B cell (primary cell): ENCODE results near the gene KRTAP12-4. TPM values are rescaled to one million over a fixed set of nuclear protein-coding genes. Genes with fewer than 3 reads are reported as not detected.

Experiments
- ATAC-seq: fragments of 200-7000 bp; cut with Tn5 transposase; one replicate; pipeline ENCODE4 v1.10.0; 2021; ENCODE audit warnings: low read depth, mild to moderate bottlenecking, moderate number of reproducible peaks, moderate library complexity
- CTCF ChIA-PET: fragments of 350-600 bp; sonication (Branson Sonifier 250); formaldehyde crosslinking; loops from one replicate; lab custom pipeline; 2021; ENCODE audit warnings: antibody characterized with exemption, inconsistent platforms; lab: Charles Lee
- POLR2A ChIA-PET: fragments of 350-600 bp; sonication (Branson Sonifier 250); formaldehyde crosslinking; loops from one replicate; lab custom pipeline; 2021; ENCODE audit warnings: antibody characterized with exemption; lab: Charles Lee
- DNase-seq: peaks from one replicate; pipeline ENCODE4 v3.0.0; 2013
- H2AFZ ChIP-seq: 2 replicates; pipeline ENCODE4 v1.6.1; 2012; ENCODE audit warnings: mild to moderate bottlenecking, low read depth, low read length; ENCODE audit not compliant: insufficient read depth, poor library complexity, severe bottlenecking
- H3K27ac ChIP-seq, 2 donors: 1 replicate in 1 of 2; 2 replicates in 1 of 2; pipeline ENCODE4 v1.5.1; 2012 to 2013; ENCODE audit warnings: low read length in 2 of 2, mild to moderate bottlenecking in 2 of 2, moderate library complexity in 1 of 2
- H3K27me3 ChIP-seq, 4 experiments: fragments of 200-600 bp in 1 of 4; sonication (generic) in 1 of 4; replicated peaks in 1 of 4; 1 replicate in 2 of 4; 2 replicates in 2 of 4; pipeline versions ENCODE4 v1.6.1 to v1.7.0; 2013 to 2016; ENCODE audit warnings: low read length in 3 of 4, mild to moderate bottlenecking in 2 of 4, mixed read lengths in 1 of 4, moderate library complexity in 1 of 4; ENCODE audit not compliant: insufficient read depth in 4 of 4, control insufficient read depth in 3 of 4; ENCODE audit errors: control extremely low read depth in 1 of 4
- H3K36me3 ChIP-seq, 2 experiments: replicated peaks in 1 of 2; 1 replicate in 1 of 2; 2 replicates in 1 of 2; pipeline versions ENCODE4 v1.6.1 to v1.7.1; 2013; ENCODE audit warnings: low read length in 1 of 2; ENCODE audit not compliant: insufficient read depth in 2 of 2, control insufficient read depth in 1 of 2; ENCODE audit errors: control extremely low read depth in 1 of 2, extremely low read depth in 1 of 2
- H3K4me1 ChIP-seq, 2 donors: fragments of 200-600 bp in 1 of 2; sonication (generic) in 1 of 2; 1 replicate in 1 of 2; 2 replicates in 1 of 2; pipeline versions ENCODE4 v1.5.1 to v1.6.1; 2013 to 2017; ENCODE audit warnings: low read length in 2 of 2; ENCODE audit not compliant: control insufficient read depth in 2 of 2, insufficient read depth in 2 of 2
- H3K4me2 ChIP-seq: replicated peaks from 2 replicates; pipeline ENCODE3; 2012; ENCODE audit warnings: mild to moderate bottlenecking, low read depth, low read length; ENCODE audit not compliant: poor library complexity, severe bottlenecking
- H3K4me3 ChIP-seq, 5 experiments: fragments of 200-600 bp in 1 of 5; sonication (generic) in 1 of 5; 1 replicate in 3 of 5; 2 replicates in 2 of 5; pipeline versions ENCODE4 v1.5.1 to v1.7.0; 2011 to 2016; ENCODE audit warnings: low read length in 4 of 5, mild to moderate bottlenecking in 4 of 5, low read depth in 2 of 5, control low read depth in 1 of 5, moderate library complexity in 1 of 5; ENCODE audit not compliant: insufficient read depth in 1 of 5; ENCODE audit errors: control extremely low read depth in 1 of 5, extremely low read depth in 1 of 5
- H3K79me2 ChIP-seq: fragments of 200-600 bp; sonication (generic); one replicate; pipeline ENCODE4 v1.6.0; 2016; ENCODE audit warnings: low read length; ENCODE audit not compliant: control insufficient read depth, insufficient read depth
- H3K9ac ChIP-seq: fragments of 200-600 bp; sonication (generic); 2 replicates; pipeline ENCODE4 v1.6.1; 2017; ENCODE audit warnings: mild to moderate bottlenecking, low read length, moderate library complexity
- H3K9me3 ChIP-seq, 3 donors: one replicate each; pipeline versions ENCODE4 v1.6.1 to v1.7.1; 2013; ENCODE audit warnings: low read length in 2 of 3; ENCODE audit not compliant: control insufficient read depth in 2 of 3, insufficient read depth in 1 of 3; ENCODE audit errors: control extremely low read depth in 1 of 3
- H4K20me1 ChIP-seq: 2 replicates; pipeline ENCODE4 v1.6.0; 2012; ENCODE audit warnings: mild to moderate bottlenecking, low read length; ENCODE audit not compliant: insufficient read depth, control insufficient read depth, poor library complexity, severe bottlenecking
- H3K27ac Mint-ChIP-seq: one replicate; pipeline ENCODE4 v1.8.0; 2021; ENCODE audit warnings: mixed read lengths
- H3K27me3 Mint-ChIP-seq: one replicate; pipeline ENCODE4 v1.8.0; 2021; ENCODE audit warnings: mixed read lengths
- H3K4me1 Mint-ChIP-seq: one replicate; pipeline ENCODE4 v1.8.0; 2021; ENCODE audit warnings: mixed read lengths
- H3K4me3 Mint-ChIP-seq: one replicate; pipeline ENCODE4 v1.8.0; 2021; ENCODE audit warnings: mixed read lengths
- H3K9me3 Mint-ChIP-seq: one replicate; pipeline ENCODE4 v1.8.0; 2022; ENCODE audit warnings: mixed read lengths; ENCODE audit not compliant: insufficient read depth
- EZH2 ChIP-seq: IDR thresholded peaks from 2 replicates; pipeline ENCODE4 v1.6.1; 2012; ENCODE audit warnings: borderline replicate concordance, low read depth, mild to moderate bottlenecking, moderate library complexity, low read length; ENCODE audit not compliant: insufficient read depth, poor library complexity, severe bottlenecking
- WGBS: methylation state at CpG from one replicate; pipeline ENCODE4 v1.1.5; 2013; ENCODE audit warnings: missing lambda C conversion rate; ENCODE audit not compliant: insufficient coverage; 5-methylcytosine and 5-hydroxymethylcytosine counted together
- intact Hi-C: fragments of 100-400 bp; cut with micrococcal nuclease; formaldehyde crosslinking; loops from one replicate; pipeline ENCODE4 v1.10.0; 2022
- polyA plus RNA-seq: library from polyadenylated mRNA; depleted of rRNA; stranded (reverse); fragments of >200 nt; gene quantifications from 2 replicates; pipeline ENCODE4 v1.2.3, GENCODE V29; 2012
- total RNA-seq, 2 donors: library from RNA; stranded (reverse); fragments of 120-200 nt in 1 of 2; gene quantifications; 1 replicate in 1 of 2; 2 replicates in 1 of 2; pipeline versions ENCODE4 v1.2.3 to v1.2.4, GENCODE V29; 2013 to 2022
- TF ChIP-seq, protein P1 (sequence below): fragments of 200-600 bp; IDR thresholded peaks from one replicate; pipeline ENCODE4 v1.8.0; 2022; ENCODE audit warnings: antibody characterized with exemption, mild to moderate bottlenecking

KRTAP12-4 gene
- total and polyA plus RNA-seq, 2 donors (not counting 1 experiment from before 2014, with no cell fraction given): not detected

DNA sequence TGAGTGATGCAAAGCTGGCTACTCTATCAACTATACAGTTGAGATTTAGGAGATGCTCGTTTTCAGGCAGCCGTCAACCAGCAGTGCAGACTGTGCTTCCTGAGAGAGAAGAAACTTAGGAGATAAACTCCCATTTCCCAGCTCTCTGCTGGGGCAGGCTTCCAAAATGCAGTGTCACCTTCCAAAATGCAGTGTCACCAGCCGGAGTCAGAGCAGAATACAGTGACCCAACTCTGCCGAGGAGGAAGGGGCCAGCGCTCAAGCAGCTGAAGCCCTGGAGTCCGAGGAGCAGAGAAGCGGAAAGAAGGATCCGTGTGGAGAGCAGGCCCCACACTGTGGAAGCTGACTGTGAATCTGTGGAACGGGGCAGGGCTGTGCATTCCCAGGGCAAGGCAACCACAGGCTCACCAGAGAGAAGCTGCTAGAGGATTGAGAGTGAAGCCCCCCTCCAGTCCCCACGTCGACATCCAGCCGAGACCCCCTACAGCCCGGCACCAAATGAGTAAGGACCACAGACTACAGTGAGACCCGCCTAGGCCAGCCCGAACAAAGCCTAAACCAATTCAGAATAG is 28.2 kb upstream of the KRTAP12-4 start:
- Histone ChIP-seq H3K36me3 (no peaks in the 10 kb centered on the region), H2AFZ (no peak overlapping the region), H3K4me1 (no peaks in the 10 kb centered on the region), H3K4me3 (no peak overlapping the region), H3K27ac (no peak overlapping the region), H4K20me1 (no peaks in the 10 kb centered on the region), H3K79me2 (no peaks in the 10 kb centered on the region), H3K9ac (no peak overlapping the region), H3K27me3 (peaks cover 0 to 13% (median 1%) of the 10 kb centered on the region in 4 experiments), H3K4me2 (no peak overlapping the region), H3K9me3 (peaks cover 0 to 8% (median 0%) of the 10 kb centered on the region in 3 donors)
- Mint-ChIP-seq H3K9me3 (no peaks in the 10 kb centered on the region), H3K27ac (no peak overlapping the region), H3K4me3 (no peak overlapping the region), H3K27me3 (peaks cover 60% of the 10 kb centered on the region), H3K4me1 (no peaks in the 10 kb centered on the region)
- WGBS: 90% methylated on average over 14 of the region's 15 CpGs
- DNase-seq (no peak), ATAC-seq (no peak)
- ChIA-PET CTCF (no interaction called here), POLR2A (no interaction called here)
- TF ChIP-seq, protein P1, sequence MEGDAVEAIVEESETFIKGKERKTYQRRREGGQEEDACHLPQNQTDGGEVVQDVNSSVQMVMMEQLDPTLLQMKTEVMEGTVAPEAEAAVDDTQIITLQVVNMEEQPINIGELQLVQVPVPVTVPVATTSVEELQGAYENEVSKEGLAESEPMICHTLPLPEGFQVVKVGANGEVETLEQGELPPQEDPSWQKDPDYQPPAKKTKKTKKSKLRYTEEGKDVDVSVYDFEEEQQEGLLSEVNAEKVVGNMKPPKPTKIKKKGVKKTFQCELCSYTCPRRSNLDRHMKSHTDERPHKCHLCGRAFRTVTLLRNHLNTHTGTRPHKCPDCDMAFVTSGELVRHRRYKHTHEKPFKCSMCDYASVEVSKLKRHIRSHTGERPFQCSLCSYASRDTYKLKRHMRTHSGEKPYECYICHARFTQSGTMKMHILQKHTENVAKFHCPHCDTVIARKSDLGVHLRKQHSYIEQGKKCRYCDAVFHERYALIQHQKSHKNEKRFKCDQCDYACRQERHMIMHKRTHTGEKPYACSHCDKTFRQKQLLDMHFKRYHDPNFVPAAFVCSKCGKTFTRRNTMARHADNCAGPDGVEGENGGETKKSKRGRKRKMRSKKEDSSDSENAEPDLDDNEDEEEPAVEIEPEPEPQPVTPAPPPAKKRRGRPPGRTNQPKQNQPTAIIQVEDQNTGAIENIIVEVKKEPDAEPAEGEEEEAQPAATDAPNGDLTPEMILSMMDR: no peak
- no peak for TF ChIP-seq EZH2
- intact Hi-C loops: no loop called here

DNA sequence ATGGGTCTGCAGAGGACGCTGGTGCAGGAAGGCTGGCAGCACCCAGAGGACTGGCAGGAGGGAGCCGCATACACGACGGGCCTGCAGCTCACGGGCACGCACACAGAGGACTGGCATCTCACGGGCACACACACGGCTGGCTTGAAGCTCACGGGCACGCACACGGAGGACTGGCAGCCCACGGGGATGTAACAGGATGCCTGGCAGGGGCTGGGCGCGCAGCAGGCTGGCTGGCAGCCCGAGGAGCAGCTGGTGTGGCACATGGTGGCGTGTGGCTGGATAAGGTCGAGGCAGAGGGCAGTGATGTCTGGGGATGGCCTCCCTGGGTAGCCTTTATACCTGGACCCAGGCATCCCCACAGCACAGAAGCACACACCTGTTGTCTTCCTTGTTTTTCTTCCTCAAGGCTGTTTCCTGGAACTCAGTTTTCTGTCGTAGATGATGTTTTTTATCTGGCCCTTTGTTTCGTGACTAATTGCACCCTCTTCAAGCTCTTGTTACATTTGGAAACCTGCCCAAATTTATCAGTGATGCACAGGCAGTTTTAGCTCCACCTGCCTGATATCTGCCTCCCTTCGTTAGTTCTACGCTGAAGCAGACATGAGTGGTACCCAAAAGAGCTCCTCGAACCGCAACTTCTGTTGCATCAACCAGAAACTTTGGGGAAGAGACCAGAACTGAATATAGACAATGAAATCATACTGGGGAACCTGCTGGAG is 27.6 kb upstream of the KRTAP12-4 start, which contains the start of gene KRTAP12-1:
KRTAP12-1 (minus strand) TSS at position 303 of the 719 bp plus-strand sequence; CDS start at position 263, 40 bp downstream.
- H3K4me2 ChIP-seq: no peak within 1 kb of the TSS
- no peak within 1 kb of the TSS for H2AFZ ChIP-seq
- H3K4me1 Mint-ChIP-seq: no peaks in the 10 kb centered on the region
- H3K27me3 Mint-ChIP-seq: peaks cover 53% of the 10 kb centered on the region
- POLR2A ChIA-PET: no interaction called here
- no peaks in the 10 kb centered on the region for H3K4me1 ChIP-seq
- no peaks in the 10 kb centered on the region for H3K79me2 ChIP-seq
- H3K36me3 ChIP-seq: no peaks in the 10 kb centered on the region
- no peak within 1 kb of the TSS for H3K27ac Mint-ChIP-seq
- no peaks in the 10 kb centered on the region for H3K9me3 Mint-ChIP-seq
- no peak within 1 kb of the TSS for H3K9ac ChIP-seq
- DNase-seq: no peak
- WGBS: 82% methylated on average over 21 of the region's 23 CpGs
- no peak within 1 kb of the TSS for H3K27ac ChIP-seq
- H3K9me3 ChIP-seq: peaks cover 0 to 8% (median 0%) of the 10 kb centered on the region in 3 donors
- H3K27me3 ChIP-seq: peaks cover 0 to 10% (median 1%) of the 10 kb centered on the region in 4 experiments
- no peaks in the 10 kb centered on the region for H4K20me1 ChIP-seq
- intact Hi-C loops: no loop called here
- TF ChIP-seq, protein P1: no peak
- H3K4me3 ChIP-seq: no peak within 1 kb of the TSS
- ATAC-seq: no peak
- no peak within 1 kb of the TSS for H3K4me3 Mint-ChIP-seq
- CTCF ChIA-PET: no interaction called here
